ENCODE results near the gene CD81.
"Not testable (repeated sequence)": the region's sequence is repeated elsewhere in the genome, so short reads cannot be mapped to it uniquely, and the experiment has no call there.

CD81 gene

DNA sequence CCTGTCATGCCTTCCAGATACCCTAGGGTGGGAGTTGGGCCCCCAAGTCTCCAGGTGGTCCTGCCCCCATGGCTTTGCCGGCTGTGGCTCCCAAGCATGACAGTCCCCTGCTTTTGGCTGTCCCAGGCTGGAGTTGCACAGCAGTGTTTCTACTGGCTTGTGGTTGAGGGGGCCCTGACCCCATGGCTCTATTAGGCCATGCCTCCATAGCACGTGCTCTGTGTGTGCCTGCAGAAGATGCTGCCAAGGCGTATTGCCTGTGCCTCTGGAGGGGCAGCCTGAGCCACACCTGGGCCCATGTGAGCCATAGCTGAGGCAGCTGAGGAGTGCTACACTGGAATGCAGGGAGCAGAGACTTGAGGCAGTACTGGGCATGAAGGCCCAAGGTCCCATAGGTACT lies 25.4 kb upstream of the CD81 start:
- H3K36me3 ChIP-seq, result no peaks in the 10 kb centered on the region
- H3K4me3 ChIP-seq, result no peak overlapping the region
- no peak overlapping the region for H3K27ac ChIP-seq
- no peak for DNase-seq
- peaks cover 0 to 10% (median 7%) of the 10 kb centered on the region in 3 donors for H3K9me3 ChIP-seq
- TF ChIP-seq, protein P1, sequence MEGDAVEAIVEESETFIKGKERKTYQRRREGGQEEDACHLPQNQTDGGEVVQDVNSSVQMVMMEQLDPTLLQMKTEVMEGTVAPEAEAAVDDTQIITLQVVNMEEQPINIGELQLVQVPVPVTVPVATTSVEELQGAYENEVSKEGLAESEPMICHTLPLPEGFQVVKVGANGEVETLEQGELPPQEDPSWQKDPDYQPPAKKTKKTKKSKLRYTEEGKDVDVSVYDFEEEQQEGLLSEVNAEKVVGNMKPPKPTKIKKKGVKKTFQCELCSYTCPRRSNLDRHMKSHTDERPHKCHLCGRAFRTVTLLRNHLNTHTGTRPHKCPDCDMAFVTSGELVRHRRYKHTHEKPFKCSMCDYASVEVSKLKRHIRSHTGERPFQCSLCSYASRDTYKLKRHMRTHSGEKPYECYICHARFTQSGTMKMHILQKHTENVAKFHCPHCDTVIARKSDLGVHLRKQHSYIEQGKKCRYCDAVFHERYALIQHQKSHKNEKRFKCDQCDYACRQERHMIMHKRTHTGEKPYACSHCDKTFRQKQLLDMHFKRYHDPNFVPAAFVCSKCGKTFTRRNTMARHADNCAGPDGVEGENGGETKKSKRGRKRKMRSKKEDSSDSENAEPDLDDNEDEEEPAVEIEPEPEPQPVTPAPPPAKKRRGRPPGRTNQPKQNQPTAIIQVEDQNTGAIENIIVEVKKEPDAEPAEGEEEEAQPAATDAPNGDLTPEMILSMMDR (IDR thresholded peaks at IDR 0.05), result no peak
- intact Hi-C loops (cut with DNase I; ENCODE audit: low total_unique reads), result no loop called here
- H3K27me3 ChIP-seq, result no peaks in the 10 kb centered on the region
- H3K4me1 ChIP-seq, result no peaks in the 10 kb centered on the region

DNA sequence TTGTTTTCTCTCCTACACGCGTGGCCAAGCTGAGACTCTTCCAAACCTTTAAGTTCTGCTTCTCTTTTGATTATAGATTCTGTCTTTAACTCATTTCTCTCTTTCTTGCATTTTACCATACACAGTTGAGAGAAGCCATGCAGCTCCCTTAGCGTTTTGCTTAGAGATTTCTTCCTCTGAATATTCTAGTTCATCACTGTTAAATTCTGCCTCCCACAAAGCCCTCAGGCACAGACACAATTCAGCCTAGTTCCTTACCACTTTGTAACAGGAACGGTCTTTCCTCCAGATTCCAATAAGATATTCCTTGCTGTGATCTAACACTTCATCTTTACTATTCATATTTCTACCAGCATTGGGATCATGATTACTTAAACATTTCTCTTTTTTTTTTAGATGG lies 24.7 kb upstream of the CD81 start:
- TF ChIP-seq, protein P1 (IDR thresholded peaks at IDR 0.05), result no peak
- Histone ChIP-seq H3K4me3 (no peak overlapping the region), H3K36me3 (no peaks in the 10 kb centered on the region), H3K27me3 (no peaks in the 10 kb centered on the region), H3K27ac (no peak overlapping the region), H3K4me1 (no peaks in the 10 kb centered on the region), H3K9me3 (peaks cover 0 to 10% (median 7%) of the 10 kb centered on the region in 3 donors)
- intact Hi-C loops (cut with DNase I; ENCODE audit: low total_unique reads), result no loop called here
- no peak for DNase-seq

DNA sequence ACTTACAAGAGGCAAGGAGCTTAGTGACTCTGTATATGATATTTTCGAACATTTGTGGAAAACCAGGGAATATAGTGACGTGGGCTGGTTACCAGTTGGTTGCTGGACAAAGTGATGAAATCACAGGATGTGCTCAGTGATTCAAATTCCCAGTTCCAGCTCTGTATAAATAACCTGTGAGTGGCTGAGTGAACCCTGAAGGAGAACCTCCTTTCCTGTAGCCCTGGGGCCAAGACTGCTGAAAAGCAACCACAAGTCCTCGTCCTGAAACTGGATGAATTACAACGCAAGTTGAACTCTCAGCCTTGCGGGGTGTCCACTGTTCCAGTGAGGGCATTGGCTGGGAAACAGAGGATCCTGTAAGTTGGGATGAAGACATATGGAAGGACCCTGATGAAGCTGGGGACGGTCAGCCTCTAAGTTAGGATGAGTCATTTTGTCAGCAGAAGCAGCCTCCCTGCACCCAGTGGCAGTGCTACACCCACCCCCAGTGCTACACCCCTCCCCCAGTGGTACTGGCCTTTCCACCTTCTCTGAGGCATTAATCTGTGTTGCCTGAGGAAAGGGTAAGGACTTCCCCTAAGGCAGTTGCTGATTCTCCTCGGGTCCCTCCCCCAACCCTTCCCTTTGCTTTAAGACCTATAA lies 22.0 kb upstream of the CD81 start:
- TF ChIP-seq, protein P1 (IDR thresholded peaks at IDR 0.05), result no peak
- Histone ChIP-seq H3K9me3 (no peaks in the 10 kb centered on the region), H3K4me1 (no peaks in the 10 kb centered on the region), H3K36me3 (no peaks in the 10 kb centered on the region), H3K27me3 (no peaks in the 10 kb centered on the region), H3K4me3 (no peak overlapping the region), H3K27ac (no peak overlapping the region)
- DNase-seq, result no peak
- intact Hi-C loops (cut with DNase I; ENCODE audit: low total_unique reads), result no loop called here

DNA sequence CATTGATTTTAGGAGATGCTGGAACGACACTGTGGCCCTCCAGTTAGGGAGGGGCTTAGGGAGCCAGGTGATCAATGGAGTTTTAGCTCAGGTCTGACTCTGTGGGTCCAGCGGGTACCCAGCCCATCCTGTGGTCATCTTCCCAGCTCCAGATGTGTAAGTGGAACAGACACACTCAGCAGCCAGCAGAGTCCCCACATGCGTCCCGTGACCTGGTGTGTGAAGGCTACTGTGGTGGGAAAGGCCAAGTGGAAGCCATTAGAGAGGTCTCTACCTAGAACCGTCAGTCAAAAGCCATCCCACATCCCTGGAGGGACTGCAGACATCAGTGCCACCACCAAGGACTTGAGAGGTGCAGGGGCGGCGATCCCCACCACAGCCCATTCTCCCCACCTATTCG lies 19.9 kb upstream of the CD81 start:
- TF ChIP-seq, protein P1 (IDR thresholded peaks at IDR 0.05), result no peak
- Histone ChIP-seq H3K4me1 (no peaks in the 10 kb centered on the region), H3K36me3 (no peaks in the 10 kb centered on the region), H3K9me3 (no peaks in the 10 kb centered on the region), H3K27me3 (no peaks in the 10 kb centered on the region), H3K4me3 (no peak overlapping the region), H3K27ac (no peak overlapping the region)
- no peak for DNase-seq
- intact Hi-C loops (cut with DNase I; ENCODE audit: low total_unique reads), result no loop called here

DNA sequence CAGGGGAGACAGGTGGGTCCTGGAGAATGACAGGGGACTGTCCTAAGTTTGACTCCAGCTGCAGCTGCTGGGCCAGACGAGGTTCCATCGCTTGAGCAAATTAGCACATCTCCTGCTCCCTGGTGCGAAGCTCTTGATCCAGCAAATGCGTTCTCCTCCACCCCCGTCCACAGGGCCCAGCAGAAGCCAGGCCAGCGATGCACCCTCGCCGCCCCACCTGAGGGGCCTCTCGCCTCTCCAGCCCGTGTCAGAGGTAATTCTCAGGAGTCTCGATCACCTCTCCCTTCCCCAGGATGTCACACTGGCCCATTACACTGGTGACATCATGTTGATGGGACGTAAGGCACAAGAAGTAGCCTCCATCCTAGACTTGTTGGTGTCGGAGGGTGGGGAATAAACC lies 19.5 kb upstream of the CD81 start:
- DNase-seq; intact Hi-C loops (cut with DNase I; ENCODE audit: low total_unique reads); H3K9me3 ChIP-seq; H3K36me3 ChIP-seq; H3K4me1 ChIP-seq; H3K4me3 ChIP-seq; H3K27me3 ChIP-seq; H3K27ac ChIP-seq: not testable (repeated sequence)

DNA sequence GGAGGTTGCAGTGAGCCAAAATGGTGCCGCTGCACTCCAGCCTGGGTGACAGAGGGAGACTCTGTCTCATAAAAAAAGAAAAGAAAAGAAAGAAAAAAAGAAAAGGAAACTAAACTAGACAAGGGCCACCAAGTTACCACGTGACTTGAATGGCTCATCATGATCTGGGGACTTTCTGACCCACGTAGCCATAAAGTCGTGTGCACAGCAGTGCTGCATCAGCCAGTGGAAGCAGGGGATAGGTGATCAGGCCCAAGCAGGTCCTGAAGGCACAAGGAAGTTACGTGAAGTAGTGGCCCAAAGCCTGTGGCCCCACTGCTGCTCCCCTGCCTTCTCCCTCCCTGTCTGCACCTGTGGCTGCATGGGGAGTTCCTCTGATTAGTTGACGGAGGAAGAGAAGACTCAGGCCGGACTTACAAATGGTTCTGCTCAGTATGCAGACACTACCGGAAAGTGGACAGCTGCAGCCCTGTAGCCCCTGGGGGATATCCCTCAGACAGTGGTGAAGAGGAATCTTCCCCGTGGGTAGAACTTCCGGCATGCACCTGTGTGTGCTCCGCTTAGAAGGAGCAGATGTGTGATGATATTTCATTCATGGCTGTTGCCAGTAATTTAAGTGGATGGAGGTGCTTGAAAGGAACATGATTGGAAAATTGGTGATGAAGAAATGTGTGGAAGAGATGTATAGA lies 18.2 kb upstream of the CD81 start:
- Histone ChIP-seq H3K4me3 (no peak overlapping the region), H3K27ac (no peak overlapping the region), H3K36me3 (no peaks in the 10 kb centered on the region), H3K9me3 (no peaks in the 10 kb centered on the region), H3K27me3 (no peaks in the 10 kb centered on the region), H3K4me1 (no peaks in the 10 kb centered on the region)
- TF ChIP-seq, protein P1 (IDR thresholded peaks at IDR 0.05), result no peak
- intact Hi-C loops (cut with DNase I; ENCODE audit: low total_unique reads), result no loop called here
- DNase-seq, result no peak
